K562 (cell line): Measurements from ENCODE around the gene PIERCE2. TPM values are rescaled to one million over a fixed set of nuclear protein-coding genes. Genes with fewer than 3 reads are reported as not detected.

Experiments used
- BRD9 ChIP-seq: fragments of 450-650 bp; IDR thresholded peaks from 2 replicates; pipeline ENCODE4 v1.6.1; 2018; ENCODE audit warnings: low read depth; ENCODE audit not compliant: partially characterized antibody
- BRF2 ChIP-seq: IDR thresholded peaks from 3 replicates; pipeline ENCODE4 v1.6.1; 2011; ENCODE audit warnings: borderline replicate concordance, mild to moderate bottlenecking; ENCODE audit not compliant: insufficient read length, insufficient read depth
- CBFA2T2 ChIP-seq: fragments of 450-650 bp; conservative IDR thresholded peaks from 2 replicates; pipeline ENCODE4 v1.6.1; 2017; ENCODE audit warnings: mild to moderate bottlenecking
- E2F3 ChIP-seq: fragments of 250-450 bp; sonication (Bioruptor Pico); IDR thresholded peaks from 2 replicates; pipeline ENCODE4 v1.4.0; 2020; ENCODE audit warnings: mild to moderate bottlenecking
- E4F1 ChIP-seq: fragments of 250-450 bp; sonication (Bioruptor Pico); IDR thresholded peaks from 2 replicates; pipeline ENCODE4 v1.5.0; 2021; ENCODE audit warnings: mild to moderate bottlenecking, borderline replicate concordance
- ETV6 ChIP-seq, 3 experiments: fragments of 150-350 bp in 1 of 3; sonication (generic) in 1 of 3; formaldehyde crosslinking in 1 of 3; IDR thresholded peaks; 2 replicates each; pipeline versions ENCODE4 v1.6.1 to v1.8.0; 2014 to 2022; ENCODE audit warnings: borderline replicate concordance in 2 of 3, low read depth in 2 of 3, antibody characterized with exemption in 1 of 3, low read length in 1 of 3, mild to moderate bottlenecking in 1 of 3, missing genetic modification reagents in 1 of 3
- EWSR1 ChIP-seq: fragments of 450-650 bp; IDR thresholded peaks from 2 replicates; pipeline ENCODE4 v1.6.1; 2018; ENCODE audit warnings: borderline replicate concordance, mild to moderate bottlenecking, low read depth, moderate library complexity; ENCODE audit not compliant: partially characterized antibody
- GATAD2B ChIP-seq: fragments of 450-650 bp; IDR thresholded peaks from 2 replicates; pipeline ENCODE4 v1.6.1; 2017; ENCODE audit warnings: mild to moderate bottlenecking, borderline replicate concordance
- MAX ChIP-seq: sonication (generic); formaldehyde crosslinking; IDR thresholded peaks from 2 replicates; pipeline ENCODE4 v1.9.0; 2022; ENCODE audit warnings: mild to moderate bottlenecking, missing genetic modification reagents
- NBN ChIP-seq: fragments of 450-650 bp; IDR thresholded peaks from 2 replicates; pipeline ENCODE4 v1.6.1; 2016; ENCODE audit warnings: low read depth, mild to moderate bottlenecking
- NCOR1 ChIP-seq: fragments of 450-650 bp; IDR thresholded peaks from 2 replicates; pipeline ENCODE4 v1.6.1; 2016; ENCODE audit warnings: mild to moderate bottlenecking, moderate library complexity
- NR2C2 ChIP-seq, 2 experiments: fragments of 200-800 bp in 1 of 2; sonication (Bioruptor generic) in 1 of 2; sonication (generic) in 1 of 2; formaldehyde crosslinking in 1 of 2; IDR thresholded peaks; 2 replicates each; pipeline versions ENCODE4 v1.6.1 to v1.8.0; 2016 to 2022; ENCODE audit warnings: mild to moderate bottlenecking in 1 of 2, missing compliant biosample characterization in 1 of 2, missing genetic modification characterization in 1 of 2, missing genetic modification reagents in 1 of 2
- SIRT6 ChIP-seq: IDR thresholded peaks from one replicate; pipeline ENCODE4 v1.6.1; 2012; ENCODE audit warnings: low read depth, mild to moderate bottlenecking, control low read depth, inconsistent platforms, low read length, moderate library complexity
- ZNF224 ChIP-seq: sonication (generic); formaldehyde crosslinking; IDR thresholded peaks from 2 replicates; pipeline ENCODE4 v1.8.0; 2022; ENCODE audit warnings: mild to moderate bottlenecking, missing genetic modification reagents
- ZSCAN32 ChIP-seq: fragments of 450-650 bp; formaldehyde crosslinking; IDR thresholded peaks from 2 replicates; pipeline ENCODE4 v1.4.0; 2020; ENCODE audit warnings: mild to moderate bottlenecking, moderate library complexity
- polyA plus RNA-seq, 8 experiments: library from polyadenylated mRNA; depleted of rRNA in 4 of 8; stranded (reverse) in 5 of 8; unstranded in 3 of 8; fragments of >200 nt; fragmentation: Nextera tagmentation in 2 of 8; fragmentation: Illumina TruSeq in 1 of 8; extraction: Ambion mirVana in 2 of 8; extraction: Trizol in 1 of 8; gene quantifications; 2 replicates each; pipeline versions ENCODE4 v1.2.1 to v1.2.3, GENCODE V29; 2011 to 2014; ENCODE audit warnings: inconsistent platforms in 1 of 8, missing spikeins in 1 of 8
- total RNA-seq, 7 experiments: library from RNA; depleted of rRNA in 6 of 7; stranded (reverse); fragments of >200 nt in 6 of 7; fragmentation: Illumina TruSeq in 2 of 7; extraction: Trizol in 2 of 7; gene quantifications; 2 replicates each; pipeline versions ENCODE4 v1.2.1 to v1.2.3, GENCODE V29; 2011 to 2021; ENCODE audit warnings: low replicate concordance in 1 of 7
- TF ChIP-seq, protein P1 (sequence below), 2 experiments: fragments of 450-650 bp in 1 of 2; sonication (generic) in 1 of 2; formaldehyde crosslinking in 1 of 2; IDR thresholded peaks in 1 of 2; conservative IDR thresholded peaks in 1 of 2; 2 replicates each; pipeline versions ENCODE4 v1.6.1 to v1.8.1; 2016 to 2023; ENCODE audit warnings: mild to moderate bottlenecking in 2 of 2, moderate library complexity in 2 of 2, inconsistent platforms in 1 of 2, missing genetic modification reagents in 1 of 2
- TF ChIP-seq, protein P2 (sequence below), 2 experiments: IDR thresholded peaks; 2 replicates each; pipeline ENCODE4 v1.6.1; 2012; ENCODE audit warnings: improper control_type of control experiment in 2 of 2, low read depth in 2 of 2, low read length in 2 of 2, borderline replicate concordance in 1 of 2
- TF ChIP-seq, protein P3 (sequence below): sonication (generic); formaldehyde crosslinking; IDR thresholded peaks from 2 replicates; pipeline ENCODE4 v1.8.1; 2023; ENCODE audit warnings: mild to moderate bottlenecking, missing genetic modification reagents

PIERCE2 gene
- total and polyA plus RNA-seq, 9 of the 15 experiments (the other 6 are each of a cell fraction or from before 2014, with no cell fraction given) = 2.9 to 4.8 (median 4.0) TPM

- TF ChIP-seq GATAD2B = 0 out of 2 replicates have a peak, but pooled peaks have one; percentile 45
- peak in 1 of 2 experiments; percentile 47; a peak in 1 of 4 replicates for TF ChIP-seq ETV6 (IDR thresholded peaks at IDR 0.05; ENCODE audit: borderline replicate concordance in 1 of 2, low read depth in 2 of 2, low read length in 1 of 2)
- TF ChIP-seq ETV6 (CRISPR knock-in tag; IDR thresholded peaks at IDR 0.05; ENCODE audit: borderline replicate concordance) = no peak
- no peak for TF ChIP-seq NR2C2 (CRISPR knock-in tag; IDR thresholded peaks at IDR 0.05)
- TF ChIP-seq NR2C2 (tag; IDR thresholded peaks at IDR 0.05) = peak; percentile 64; the same call in 1 of the 2 replicates
- peak; percentile 96 for TF ChIP-seq BRD9
- no peak for TF ChIP-seq ZNF224 (CRISPR knock-in tag)
- peak; percentile 95 for TF ChIP-seq ZSCAN32 (CRISPR knock-in tag)
- peak; percentile 71 for TF ChIP-seq NBN
- TF ChIP-seq, protein P1, sequence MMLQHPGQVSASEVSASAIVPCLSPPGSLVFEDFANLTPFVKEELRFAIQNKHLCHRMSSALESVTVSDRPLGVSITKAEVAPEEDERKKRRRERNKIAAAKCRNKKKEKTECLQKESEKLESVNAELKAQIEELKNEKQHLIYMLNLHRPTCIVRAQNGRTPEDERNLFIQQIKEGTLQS (IDR thresholded peaks at IDR 0.05) = peak; percentile 93
- TF ChIP-seq, protein P1 (CRISPR knock-in tag; conservative IDR thresholded peaks at IDR 0.05) = no peak
- TF ChIP-seq, protein P2, sequence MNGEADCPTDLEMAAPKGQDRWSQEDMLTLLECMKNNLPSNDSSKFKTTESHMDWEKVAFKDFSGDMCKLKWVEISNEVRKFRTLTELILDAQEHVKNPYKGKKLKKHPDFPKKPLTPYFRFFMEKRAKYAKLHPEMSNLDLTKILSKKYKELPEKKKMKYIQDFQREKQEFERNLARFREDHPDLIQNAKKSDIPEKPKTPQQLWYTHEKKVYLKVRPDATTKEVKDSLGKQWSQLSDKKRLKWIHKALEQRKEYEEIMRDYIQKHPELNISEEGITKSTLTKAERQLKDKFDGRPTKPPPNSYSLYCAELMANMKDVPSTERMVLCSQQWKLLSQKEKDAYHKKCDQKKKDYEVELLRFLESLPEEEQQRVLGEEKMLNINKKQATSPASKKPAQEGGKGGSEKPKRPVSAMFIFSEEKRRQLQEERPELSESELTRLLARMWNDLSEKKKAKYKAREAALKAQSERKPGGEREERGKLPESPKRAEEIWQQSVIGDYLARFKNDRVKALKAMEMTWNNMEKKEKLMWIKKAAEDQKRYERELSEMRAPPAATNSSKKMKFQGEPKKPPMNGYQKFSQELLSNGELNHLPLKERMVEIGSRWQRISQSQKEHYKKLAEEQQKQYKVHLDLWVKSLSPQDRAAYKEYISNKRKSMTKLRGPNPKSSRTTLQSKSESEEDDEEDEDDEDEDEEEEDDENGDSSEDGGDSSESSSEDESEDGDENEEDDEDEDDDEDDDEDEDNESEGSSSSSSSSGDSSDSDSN (IDR thresholded peaks at IDR 0.05; ENCODE audit: borderline replicate concordance in 1 of 2, low read depth in 2 of 2, low read length in 2 of 2) = no peak
- no peak for TF ChIP-seq MAX (CRISPR knock-in tag)
- TF ChIP-seq EWSR1 = no peak
- peak; percentile 48 for TF ChIP-seq NCOR1
- TF ChIP-seq SIRT6 = no peak
- no peak for TF ChIP-seq BRF2
- TF ChIP-seq, protein P3, sequence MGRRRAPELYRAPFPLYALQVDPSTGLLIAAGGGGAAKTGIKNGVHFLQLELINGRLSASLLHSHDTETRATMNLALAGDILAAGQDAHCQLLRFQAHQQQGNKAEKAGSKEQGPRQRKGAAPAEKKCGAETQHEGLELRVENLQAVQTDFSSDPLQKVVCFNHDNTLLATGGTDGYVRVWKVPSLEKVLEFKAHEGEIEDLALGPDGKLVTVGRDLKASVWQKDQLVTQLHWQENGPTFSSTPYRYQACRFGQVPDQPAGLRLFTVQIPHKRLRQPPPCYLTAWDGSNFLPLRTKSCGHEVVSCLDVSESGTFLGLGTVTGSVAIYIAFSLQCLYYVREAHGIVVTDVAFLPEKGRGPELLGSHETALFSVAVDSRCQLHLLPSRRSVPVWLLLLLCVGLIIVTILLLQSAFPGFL (CRISPR knock-in tag) = no peak
- no peak for TF ChIP-seq E2F3
- no peak for TF ChIP-seq E4F1
- 0 out of 2 replicates have a peak, but pooled peaks have one; percentile 6 for TF ChIP-seq CBFA2T2
Observed at GRCh38 chr15:55403531-55403930, 4.8 kb upstream of the PIERCE2 start (continued).
